ENCODE results near the gene RGS9. TPM values are rescaled to one million over a fixed set of nuclear protein-coding genes. Genes with fewer than 3 reads are reported as not detected.

Gene RGS9
- total RNA-seq, 1 donor from 2014 or later = 8.5 TPM

GRCh38 chr17:65246252-65246651 lies 109.1 kb downstream of the RGS9 start:
- Mint-ChIP-seq H3K36me3 (ENCODE audit: insufficient read depth) (no peaks in the 10 kb centered on the region), H3K27me3 (peaks cover 16% of the 10 kb centered on the region), H3K9me3 (ENCODE audit: low read depth) (no peaks in the 10 kb centered on the region), H3K4me3 (ENCODE audit: low read depth) (no peak overlapping the region), H3K27ac (no peak overlapping the region), H3K4me1 (ENCODE audit: low read depth) (peaks cover 1% of the 10 kb centered on the region)
- no peak for TF ChIP-seq CTCF (IDR thresholded peaks at IDR 0.05; ENCODE audit: unreplicated experiment)
- no peak for DNase-seq (ENCODE audit: low spot score, unreplicated experiment)

GRCh38 chr17:65249774-65250173 lies 112.6 kb downstream of the RGS9 start:
- Mint-ChIP-seq H3K4me1 (ENCODE audit: low read depth) (no peaks in the 10 kb centered on the region), H3K9me3 (ENCODE audit: low read depth) (no peaks in the 10 kb centered on the region), H3K27ac (no peak overlapping the region), H3K36me3 (ENCODE audit: insufficient read depth) (no peaks in the 10 kb centered on the region), H3K4me3 (ENCODE audit: low read depth) (no peak overlapping the region), H3K27me3 (peaks cover 24% of the 10 kb centered on the region)
- DNase-seq (ENCODE audit: low spot score, unreplicated experiment) = no peak
- TF ChIP-seq CTCF (IDR thresholded peaks at IDR 0.05; ENCODE audit: unreplicated experiment) = no peak

GRCh38 chr17:65254166-65254565 lies 117.0 kb downstream of the RGS9 start:
- DNase-seq (ENCODE audit: low spot score, unreplicated experiment) = no peak
- no peaks in the 10 kb centered on the region for H3K4me1 Mint-ChIP-seq (ENCODE audit: low read depth)

GRCh38 chr17:65259281-65259680 lies 122.1 kb downstream of the RGS9 start:
- no peak overlapping the region for H3K27ac Mint-ChIP-seq

More at GRCh38 chr17:65254166-65254565, 117.0 kb downstream of the RGS9 start:
- Mint-ChIP-seq H3K27ac (no peak overlapping the region), H3K4me3 (ENCODE audit: low read depth) (no peak overlapping the region), H3K9me3 (ENCODE audit: low read depth) (no peaks in the 10 kb centered on the region), H3K27me3 (peaks cover 17% of the 10 kb centered on the region), H3K36me3 (ENCODE audit: insufficient read depth) (no peaks in the 10 kb centered on the region)
- no peak for TF ChIP-seq CTCF (IDR thresholded peaks at IDR 0.05; ENCODE audit: unreplicated experiment)

GRCh38 chr17:65259696-65260485 lies 122.7 kb downstream of the RGS9 start:
- no peak for DNase-seq (ENCODE audit: low spot score, unreplicated experiment)
- no peak overlapping the region for H3K4me3 Mint-ChIP-seq (ENCODE audit: low read depth)
- no peaks in the 10 kb centered on the region for H3K36me3 Mint-ChIP-seq (ENCODE audit: insufficient read depth)
- no peaks in the 10 kb centered on the region for H3K4me1 Mint-ChIP-seq (ENCODE audit: low read depth)
- no peak for TF ChIP-seq CTCF (IDR thresholded peaks at IDR 0.05; ENCODE audit: unreplicated experiment)
- H3K27ac Mint-ChIP-seq = no peak overlapping the region
- H3K9me3 Mint-ChIP-seq (ENCODE audit: low read depth) = no peaks in the 10 kb centered on the region
- peaks cover 5% of the 10 kb centered on the region for H3K27me3 Mint-ChIP-seq

More at GRCh38 chr17:65259281-65259680, 122.1 kb downstream of the RGS9 start:
- H3K27me3 Mint-ChIP-seq = peaks cover 5% of the 10 kb centered on the region
- H3K9me3 Mint-ChIP-seq (ENCODE audit: low read depth) = no peaks in the 10 kb centered on the region
- no peak overlapping the region for H3K4me3 Mint-ChIP-seq (ENCODE audit: low read depth)
- TF ChIP-seq CTCF (IDR thresholded peaks at IDR 0.05; ENCODE audit: unreplicated experiment) = no peak
- no peaks in the 10 kb centered on the region for H3K4me1 Mint-ChIP-seq (ENCODE audit: low read depth)
- no peaks in the 10 kb centered on the region for H3K36me3 Mint-ChIP-seq (ENCODE audit: insufficient read depth)
- no peak for DNase-seq (ENCODE audit: low spot score, unreplicated experiment)
